Hematopoietic multipotent progenitor cell treated with erythropoietin and hydrocortisone succinate and interleukin-3 and kit ligand, for 17 days (in vitro differentiated cells): ENCODE results near the gene PLIN5.

ENCODE experiments used
- DNase-seq: peaks from one replicate; pipeline ENCODE4 v3.0.0-alpha.2; 2015; ENCODE audit warnings: low spot score

PLIN5 gene

GRCh38 chr19:4534836-4535658 lies at the start of gene PLIN5:
PLIN5 (minus strand) TSS chr19:4535224; CDS start chr19:4534074, 1,150 bp downstream.
- peak; percentile 63 for DNase-seq

- DNase-seq = no peak
These were observed 49.1 kb upstream of the PLIN5 start for GRCh38 chr19:4583961-4584669.

GRCh38 chr19:4582980-4583842 lies 48.2 kb upstream of the PLIN5 start:
- DNase-seq = no peak

GRCh38 chr19:4581666-4582553 lies 46.9 kb upstream of the PLIN5 start:
- no peak for DNase-seq

- DNase-seq = no peak
These were observed 46.1 kb upstream of the PLIN5 start for GRCh38 chr19:4580961-4581665.

GRCh38 chr19:4580021-4580901 lies 45.2 kb upstream of the PLIN5 start:
- DNase-seq = no peak

GRCh38 chr19:4579389-4579788 lies 44.4 kb upstream of the PLIN5 start:
- DNase-seq = no peak

GRCh38 chr19:4578552-4579248 lies 43.7 kb upstream of the PLIN5 start:
- no peak for DNase-seq

GRCh38 chr19:4577020-4577782 lies 42.2 kb upstream of the PLIN5 start:
- DNase-seq = no peak

GRCh38 chr19:4576016-4576933 lies 41.3 kb upstream of the PLIN5 start:
- DNase-seq = peak; percentile 57

GRCh38 chr19:4575267-4576015 lies 40.4 kb upstream of the PLIN5 start:
- no peak for DNase-seq

- DNase-seq = no peak
These were observed 38.7 kb upstream of the PLIN5 start for GRCh38 chr19:4573682-4574081.

GRCh38 chr19:4571305-4571917 lies 36.4 kb upstream of the PLIN5 start:
- DNase-seq = no peak

GRCh38 chr19:4570916-4571304 lies 35.9 kb upstream of the PLIN5 start:
- no peak for DNase-seq

GRCh38 chr19:4570402-4570801 lies 35.4 kb upstream of the PLIN5 start:
- DNase-seq = no peak

- no peak for DNase-seq
These were observed 33.9 kb upstream of the PLIN5 start for GRCh38 chr19:4568886-4569285.
